Fibroblast of lung (primary cell): Measurements from ENCODE around the gene SPTBN1. TPM values are rescaled to one million over a fixed set of nuclear protein-coding genes. Genes with fewer than 3 reads are reported as not detected.
A peak's percentile ranks its signal among the peaks of the same experiment; 100 is the strongest.

Source experiments
- DNase-seq, 2 donors: peaks; one replicate each; pipeline versions ENCODE4 v3.0.0 to v3.0.0-alpha.2; 2010; ENCODE audit warnings: low read depth in 2 of 2
- H2AFZ ChIP-seq: 2 replicates; pipeline ENCODE4 v1.5.1; 2012; ENCODE audit warnings: low read length, control low read depth, inconsistent platforms
- H3K27ac ChIP-seq: 2 replicates; pipeline ENCODE4 v1.5.1; 2011; ENCODE audit warnings: low read length, control low read depth; ENCODE audit not compliant: insufficient read depth
- H3K27me3 ChIP-seq: 2 replicates; pipeline ENCODE4 v1.5.1; 2011; ENCODE audit warnings: mild to moderate bottlenecking, low read length; ENCODE audit not compliant: control insufficient read depth, insufficient read depth
- H3K36me3 ChIP-seq: 2 replicates; pipeline ENCODE4 v1.5.1; 2011; ENCODE audit warnings: low read length; ENCODE audit not compliant: control insufficient read depth, insufficient read depth
- H3K4me1 ChIP-seq: 2 replicates; pipeline ENCODE4 v1.5.1; 2011; ENCODE audit warnings: low read length; ENCODE audit not compliant: control insufficient read depth, insufficient read depth; ENCODE audit errors: extremely low read depth
- H3K4me2 ChIP-seq: 2 replicates; pipeline ENCODE4 v1.5.1; 2011; ENCODE audit warnings: low read length, control low read depth; ENCODE audit not compliant: insufficient read depth; ENCODE audit errors: extremely low read depth
- H3K4me3 ChIP-seq, 4 experiments: fragments of 200-600 bp in 1 of 4; sonication (generic) in 1 of 4; replicated peaks in 1 of 4; 2 replicates each; pipeline ENCODE4 v1.5.1; 2011 to 2016; ENCODE audit warnings: low read length in 4 of 4, low read depth in 3 of 4, mild to moderate bottlenecking in 3 of 4, control low read depth in 2 of 4, inconsistent platforms in 1 of 4, mixed read lengths in 1 of 4; ENCODE audit not compliant: insufficient read depth in 1 of 4; ENCODE audit errors: control extremely low read depth in 1 of 4
- H3K79me2 ChIP-seq: 2 replicates; pipeline ENCODE4 v1.5.1; 2012; ENCODE audit warnings: mild to moderate bottlenecking, low read length, inconsistent platforms; ENCODE audit not compliant: control insufficient read depth, insufficient read depth
- H3K9ac ChIP-seq: 2 replicates; pipeline ENCODE4 v1.5.1; 2011; ENCODE audit warnings: mild to moderate bottlenecking, low read length, control low read depth; ENCODE audit not compliant: insufficient read depth
- H3K9me3 ChIP-seq: 2 replicates; pipeline ENCODE4 v1.5.1; 2012; ENCODE audit warnings: low read depth, low read length; ENCODE audit not compliant: control insufficient read depth, insufficient read depth
- H4K20me1 ChIP-seq: 2 replicates; pipeline ENCODE4 v1.5.1; 2011; ENCODE audit warnings: low read length; ENCODE audit not compliant: control insufficient read depth, insufficient read depth; ENCODE audit errors: extremely low read depth
- CTCF ChIP-seq, 2 donors: IDR thresholded peaks in 1 of 2; conservative IDR thresholded peaks in 1 of 2; 1 replicate in 1 of 2; 2 replicates in 1 of 2; pipeline ENCODE4 v1.5.1; 2011 to 2012; ENCODE audit warnings: low read length in 2 of 2, control low read depth in 1 of 2, inconsistent platforms in 1 of 2, low read depth in 1 of 2, mild to moderate bottlenecking in 1 of 2
- EZH2 ChIP-seq: IDR thresholded peaks from 2 replicates; pipeline ENCODE4 v1.5.1; 2012; ENCODE audit warnings: low read length, control low read depth, mild to moderate bottlenecking; ENCODE audit errors: missing control alignments
- polyA plus RNA-seq, 2 donors: library from polyadenylated mRNA; depleted of rRNA in 1 of 2; stranded (reverse) in 1 of 2; unstranded in 1 of 2; fragments of >200 nt; gene quantifications; 2 replicates each; pipeline ENCODE4 v1.2.1, GENCODE V29; 2011 to 2012; ENCODE audit warnings: missing spikeins in 1 of 2
- total RNA-seq: library from RNA; depleted of rRNA; stranded (reverse); fragments of >200 nt; gene quantifications from 2 replicates; pipeline ENCODE4 v1.2.1, GENCODE V29; 2014

Gene SPTBN1
- total and polyA plus RNA-seq, 2 donors (not counting 1 experiment from before 2014, with no cell fraction given) = 123 to 325 TPM

GRCh38 chr2:54565551-54565950 is 109.4 kb downstream of the SPTBN1 start:
- peaks cover 20% of the 10 kb centered on the region for H3K4me1 ChIP-seq
- H3K27ac ChIP-seq = no peak overlapping the region
- H3K79me2 ChIP-seq = peaks cover 74% of the 10 kb centered on the region
- no peak for DNase-seq
- no peak overlapping the region for H2AFZ ChIP-seq
- no peaks in the 10 kb centered on the region for H3K27me3 ChIP-seq
- no peaks in the 10 kb centered on the region for H4K20me1 ChIP-seq
- no peak overlapping the region for H3K4me3 ChIP-seq
- no peak overlapping the region for H3K9ac ChIP-seq
- H3K9me3 ChIP-seq = no peaks in the 10 kb centered on the region
- TF ChIP-seq CTCF (conservative IDR thresholded peaks at IDR 0.05 in 1 of 2, IDR thresholded peaks at IDR 0.05 in 1 of 2; ENCODE audit: low read depth in 1 of 2, low read length in 2 of 2) (no peak), EZH2 (no peak)
- peaks cover 3% of the 10 kb centered on the region for H3K36me3 ChIP-seq
- H3K4me2 ChIP-seq = no peak overlapping the region

- DNase-seq = no peak
- H3K27me3 ChIP-seq = no peaks in the 10 kb centered on the region
- H3K9me3 ChIP-seq = no peaks in the 10 kb centered on the region
- no peak overlapping the region for H3K27ac ChIP-seq
- no peaks in the 10 kb centered on the region for H4K20me1 ChIP-seq
- peaks cover 3% of the 10 kb centered on the region for H3K36me3 ChIP-seq
- H3K4me2 ChIP-seq = no peak overlapping the region
- H3K79me2 ChIP-seq = peaks cover 74% of the 10 kb centered on the region
- H2AFZ ChIP-seq = no peak overlapping the region
- TF ChIP-seq CTCF (conservative IDR thresholded peaks at IDR 0.05 in 1 of 2, IDR thresholded peaks at IDR 0.05 in 1 of 2; ENCODE audit: low read depth in 1 of 2, low read length in 2 of 2) = no peak
- no peak for TF ChIP-seq EZH2
- H3K4me1 ChIP-seq = peaks cover 28% of the 10 kb centered on the region
- no peak overlapping the region for H3K9ac ChIP-seq
- H3K4me3 ChIP-seq = no peak overlapping the region
Observed at GRCh38 chr2:54566896-54567295, 110.8 kb downstream of the SPTBN1 start.

- H3K4me2 ChIP-seq = no peak overlapping the region
- no peak overlapping the region for H2AFZ ChIP-seq
- H3K4me3 ChIP-seq = no peak overlapping the region
- H3K79me2 ChIP-seq = peaks cover 65% of the 10 kb centered on the region
- H3K36me3 ChIP-seq = peaks cover 3% of the 10 kb centered on the region
- DNase-seq = no peak
- H3K4me1 ChIP-seq = peaks cover 45% of the 10 kb centered on the region
- H3K9ac ChIP-seq = no peak overlapping the region
- H3K9me3 ChIP-seq = no peaks in the 10 kb centered on the region
- peak overlapping the region; percentile 10 for H3K27ac ChIP-seq
- no peaks in the 10 kb centered on the region for H4K20me1 ChIP-seq
- TF ChIP-seq CTCF (conservative IDR thresholded peaks at IDR 0.05 in 1 of 2, IDR thresholded peaks at IDR 0.05 in 1 of 2; ENCODE audit: low read depth in 1 of 2, low read length in 2 of 2) (no peak), EZH2 (no peak)
- no peaks in the 10 kb centered on the region for H3K27me3 ChIP-seq
Observed at GRCh38 chr2:54568876-54569321, 112.8 kb downstream of the SPTBN1 start.
